Sigmoid colon (tissue), 3 donors: ENCODE data around the gene OR4D10.

Source experiments
- POLR2A ChIP-seq, 2 donors: fragments of 450-650 bp; IDR thresholded peaks; one replicate each; pipeline ENCODE4 v1.6.1; 2016; ENCODE audit warnings: antibody characterized with exemption in 2 of 2, mild to moderate bottlenecking in 2 of 2, moderate library complexity in 2 of 2
- TF ChIP-seq, protein P1 (sequence below), 4 experiments: fragments of 450-650 bp in 3 of 4; fragments of 200-600 bp in 1 of 4; IDR thresholded peaks; one replicate each; pipeline ENCODE4 v1.5.1; 2016 to 2019; ENCODE audit warnings: antibody characterized with exemption in 4 of 4, mild to moderate bottlenecking in 3 of 4, moderate library complexity in 2 of 4

DNA sequence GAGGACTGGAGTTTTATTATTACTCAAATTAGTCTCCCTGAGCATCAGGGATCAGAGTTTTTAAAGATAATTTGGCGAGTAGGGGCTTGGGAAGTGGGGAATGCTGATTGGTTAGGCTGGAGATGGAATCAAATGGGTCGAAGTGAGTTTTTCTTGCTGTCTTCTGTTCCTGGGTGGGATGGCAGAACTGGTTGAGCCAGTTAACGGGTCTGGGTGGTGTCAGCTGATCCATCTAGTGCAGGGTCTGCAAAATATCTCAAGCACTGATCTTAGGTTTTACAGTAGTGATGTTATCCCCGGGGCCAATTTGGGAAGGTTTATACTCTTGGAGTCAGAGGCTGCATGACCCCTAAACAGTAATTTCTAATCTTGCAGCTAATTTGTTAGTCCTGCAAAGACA lies 48.0 kb upstream of the OR4D10 start:
- TF ChIP-seq, protein P1, sequence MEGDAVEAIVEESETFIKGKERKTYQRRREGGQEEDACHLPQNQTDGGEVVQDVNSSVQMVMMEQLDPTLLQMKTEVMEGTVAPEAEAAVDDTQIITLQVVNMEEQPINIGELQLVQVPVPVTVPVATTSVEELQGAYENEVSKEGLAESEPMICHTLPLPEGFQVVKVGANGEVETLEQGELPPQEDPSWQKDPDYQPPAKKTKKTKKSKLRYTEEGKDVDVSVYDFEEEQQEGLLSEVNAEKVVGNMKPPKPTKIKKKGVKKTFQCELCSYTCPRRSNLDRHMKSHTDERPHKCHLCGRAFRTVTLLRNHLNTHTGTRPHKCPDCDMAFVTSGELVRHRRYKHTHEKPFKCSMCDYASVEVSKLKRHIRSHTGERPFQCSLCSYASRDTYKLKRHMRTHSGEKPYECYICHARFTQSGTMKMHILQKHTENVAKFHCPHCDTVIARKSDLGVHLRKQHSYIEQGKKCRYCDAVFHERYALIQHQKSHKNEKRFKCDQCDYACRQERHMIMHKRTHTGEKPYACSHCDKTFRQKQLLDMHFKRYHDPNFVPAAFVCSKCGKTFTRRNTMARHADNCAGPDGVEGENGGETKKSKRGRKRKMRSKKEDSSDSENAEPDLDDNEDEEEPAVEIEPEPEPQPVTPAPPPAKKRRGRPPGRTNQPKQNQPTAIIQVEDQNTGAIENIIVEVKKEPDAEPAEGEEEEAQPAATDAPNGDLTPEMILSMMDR (IDR thresholded peaks at IDR 0.05), result no peak
- no peak for TF ChIP-seq POLR2A (IDR thresholded peaks at IDR 0.05)
